PFSK-1 (cell line): Measurements from ENCODE around the gene SLC4A2.

ENCODE experiments used
- SIN3A ChIP-seq: IDR thresholded peaks from 2 replicates; pipeline ENCODE4 v1.6.1; 2012; ENCODE audit warnings: mild to moderate bottlenecking, low read length, moderate library complexity, borderline replicate concordance; ENCODE audit not compliant: insufficient read depth
- TAF1 ChIP-seq: IDR thresholded peaks from 2 replicates; pipeline ENCODE4 v1.6.1; 2012; ENCODE audit warnings: low read length, control low read depth, borderline replicate concordance; ENCODE audit not compliant: insufficient read depth

DNA sequence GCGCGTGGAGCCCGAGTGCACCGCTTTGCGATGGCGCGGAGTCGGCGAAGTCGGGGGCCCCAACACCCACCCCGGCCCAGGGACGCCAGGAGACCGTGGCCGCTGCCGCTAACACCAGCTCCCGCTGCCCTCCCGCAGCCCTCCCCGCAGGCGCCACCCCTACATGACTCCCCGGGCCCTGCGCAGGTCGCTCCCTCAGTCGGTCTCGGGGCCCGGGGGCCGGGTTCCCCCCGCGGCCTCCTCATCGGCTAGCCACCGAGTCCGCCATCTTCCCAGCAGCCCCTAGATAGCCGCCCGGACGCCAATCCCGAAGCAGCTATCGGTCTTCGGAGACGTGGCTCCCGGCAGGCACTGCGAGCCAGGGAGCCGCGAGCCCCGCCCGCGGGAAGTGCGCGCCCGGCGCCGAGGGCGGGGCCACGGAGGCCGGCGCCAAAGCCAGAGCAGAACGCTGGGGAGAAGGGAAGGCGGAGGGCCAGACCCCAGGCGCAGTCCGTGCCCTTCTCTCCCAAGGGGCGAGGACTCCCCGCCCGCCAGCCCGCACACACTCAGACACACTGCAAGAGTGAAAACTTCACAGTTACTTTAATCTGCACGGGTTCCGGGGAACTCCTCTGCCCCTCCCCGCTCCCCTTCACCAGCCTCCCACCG lies 21.3 kb downstream of the SLC4A2 start, which contains the start of gene FASTK:
- TF ChIP-seq TAF1 (peak; percentile 90; the same call in 1 of the 2 replicates), SIN3A (no peak; the same call in 1 of the 2 replicates)
